MM.1S (cell line): ENCODE data around the gene ARID4B.

Source experiments
- DNase-seq: peaks from one replicate; pipeline ENCODE4 v3.0.0-alpha.2; 2015
- H2AFZ ChIP-seq: fragments of 300-600 bp; sonication (generic); 2 replicates; pipeline ENCODE4 v1.6.0; 2016; ENCODE audit warnings: antibody characterized with exemption, low read length
- H3F3A ChIP-seq: fragments of 300-600 bp; sonication (generic); 2 replicates; pipeline ENCODE4 v1.6.1; 2016; ENCODE audit warnings: mild to moderate bottlenecking, antibody characterized with exemption, low read length, moderate library complexity, mixed read lengths; ENCODE audit not compliant: insufficient read depth
- H3K27ac ChIP-seq: fragments of 300-600 bp; sonication (generic); 2 replicates; pipeline ENCODE4 v1.5.1; 2016; ENCODE audit warnings: mild to moderate bottlenecking, low read length
- H3K27me3 ChIP-seq: fragments of 300-600 bp; sonication (generic); replicated peaks from 2 replicates; pipeline ENCODE4 v1.6.0; 2016; ENCODE audit warnings: low read length; ENCODE audit not compliant: insufficient read depth
- H3K36me3 ChIP-seq: fragments of 300-600 bp; sonication (generic); replicated peaks from 2 replicates; pipeline ENCODE4 v1.6.1; 2016; ENCODE audit warnings: mild to moderate bottlenecking, low read length, mixed read lengths; ENCODE audit not compliant: insufficient read depth
- H3K4me1 ChIP-seq: fragments of 300-600 bp; sonication (generic); 2 replicates; pipeline ENCODE4 v1.6.1; 2016; ENCODE audit warnings: low read length, mixed read lengths
- H3K4me2 ChIP-seq: fragments of 300-600 bp; sonication (generic); 2 replicates; pipeline ENCODE4 v1.6.0; 2016; ENCODE audit warnings: low read depth, low read length
- H3K4me3 ChIP-seq: fragments of 300-600 bp; sonication (generic); 2 replicates; pipeline ENCODE4 v1.5.1; 2016; ENCODE audit warnings: low read length, mixed read lengths
- H3K79me2 ChIP-seq: fragments of 300-600 bp; sonication (generic); 2 replicates; pipeline ENCODE4 v1.6.1; 2016; ENCODE audit warnings: mixed run types, low read length, mixed read lengths
- H3K9ac ChIP-seq: fragments of 300-600 bp; sonication (generic); 2 replicates; pipeline ENCODE4 v1.6.1; 2016; ENCODE audit warnings: low read length, mixed read lengths
- H3K9me2 ChIP-seq: fragments of 300-600 bp; sonication (generic); replicated peaks from 2 replicates; pipeline ENCODE4 v1.6.1; 2016; ENCODE audit warnings: mild to moderate bottlenecking, low read length, mixed read lengths; ENCODE audit not compliant: insufficient read depth
- H3K9me3 ChIP-seq: fragments of 300-600 bp; sonication (generic); replicated peaks from 2 replicates; pipeline ENCODE4 v1.6.1; 2016; ENCODE audit warnings: mild to moderate bottlenecking, low read length, mixed read lengths; ENCODE audit not compliant: insufficient read depth
- H4K20me1 ChIP-seq: fragments of 300-600 bp; sonication (generic); 2 replicates; pipeline ENCODE4 v1.6.1; 2016; ENCODE audit warnings: mild to moderate bottlenecking, low read length, moderate library complexity, mixed read lengths; ENCODE audit not compliant: insufficient read depth
- EZH2 ChIP-seq: fragments of 300-600 bp; sonication (generic); optimal IDR thresholded peaks from 2 replicates; pipeline ENCODE3; 2017; ENCODE audit warnings: low read depth, mild to moderate bottlenecking, antibody characterized with exemption, low read length, mixed read lengths
- EZH2phosphoT487 ChIP-seq: fragments of 300-600 bp; sonication (generic); IDR thresholded peaks from 2 replicates; pipeline ENCODE4 v1.6.1; 2018; ENCODE audit warnings: antibody characterized with exemption, low read length
- TF ChIP-seq, protein P1 (sequence below): fragments of 300-600 bp; sonication (generic); IDR thresholded peaks from 2 replicates; pipeline ENCODE4 v1.5.1; 2016; ENCODE audit warnings: antibody characterized with exemption, low read length, mixed read lengths

ARID4B gene

DNA sequence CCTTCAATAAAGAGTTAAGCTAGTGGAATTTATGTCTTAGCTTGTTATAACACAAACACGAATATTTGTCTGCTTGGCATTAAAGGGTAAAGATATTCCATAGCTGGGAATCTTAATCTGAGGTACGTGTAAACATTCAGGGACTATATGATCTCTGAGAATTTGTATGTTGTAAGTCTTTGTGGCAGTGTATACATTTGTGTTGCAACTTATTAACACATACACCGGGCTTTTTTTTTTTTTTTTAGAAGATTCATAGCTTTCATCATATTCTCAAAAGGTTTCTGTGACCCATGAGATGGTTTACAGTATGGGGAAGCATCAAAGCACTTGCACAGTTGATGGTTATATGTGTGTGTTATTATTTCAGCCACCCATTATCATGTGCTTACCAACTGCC lies 3.4 kb upstream of the ARID4B start:
- no peaks in the 10 kb centered on the region for H3K36me3 ChIP-seq
- no peaks in the 10 kb centered on the region for H3K27me3 ChIP-seq
- no peak overlapping the region for H3K9ac ChIP-seq
- no peak overlapping the region for H3K27ac ChIP-seq
- DNase-seq: no peak
- H3K9me3 ChIP-seq: no peaks in the 10 kb centered on the region
- H3K4me1 ChIP-seq: peaks cover 8% of the 10 kb centered on the region; the same call in 1 of the 2 replicates
- H3F3A ChIP-seq: peaks cover 20% of the 10 kb centered on the region
- H3K4me3 ChIP-seq: no peak overlapping the region
- H3K4me2 ChIP-seq: no peak overlapping the region
- H3K79me2 ChIP-seq: peaks cover 61% of the 10 kb centered on the region
- H2AFZ ChIP-seq: no peak overlapping the region
- H4K20me1 ChIP-seq: 0 out of 2 replicates have a peak, but pooled peaks cover under 1% of the 10 kb centered on the region
- TF ChIP-seq EZH2 (no peak), EZH2phosphoT487 (no peak)
- TF ChIP-seq, protein P1, sequence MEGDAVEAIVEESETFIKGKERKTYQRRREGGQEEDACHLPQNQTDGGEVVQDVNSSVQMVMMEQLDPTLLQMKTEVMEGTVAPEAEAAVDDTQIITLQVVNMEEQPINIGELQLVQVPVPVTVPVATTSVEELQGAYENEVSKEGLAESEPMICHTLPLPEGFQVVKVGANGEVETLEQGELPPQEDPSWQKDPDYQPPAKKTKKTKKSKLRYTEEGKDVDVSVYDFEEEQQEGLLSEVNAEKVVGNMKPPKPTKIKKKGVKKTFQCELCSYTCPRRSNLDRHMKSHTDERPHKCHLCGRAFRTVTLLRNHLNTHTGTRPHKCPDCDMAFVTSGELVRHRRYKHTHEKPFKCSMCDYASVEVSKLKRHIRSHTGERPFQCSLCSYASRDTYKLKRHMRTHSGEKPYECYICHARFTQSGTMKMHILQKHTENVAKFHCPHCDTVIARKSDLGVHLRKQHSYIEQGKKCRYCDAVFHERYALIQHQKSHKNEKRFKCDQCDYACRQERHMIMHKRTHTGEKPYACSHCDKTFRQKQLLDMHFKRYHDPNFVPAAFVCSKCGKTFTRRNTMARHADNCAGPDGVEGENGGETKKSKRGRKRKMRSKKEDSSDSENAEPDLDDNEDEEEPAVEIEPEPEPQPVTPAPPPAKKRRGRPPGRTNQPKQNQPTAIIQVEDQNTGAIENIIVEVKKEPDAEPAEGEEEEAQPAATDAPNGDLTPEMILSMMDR: no peak
- H3K9me2 ChIP-seq: no peaks in the 10 kb centered on the region

DNA sequence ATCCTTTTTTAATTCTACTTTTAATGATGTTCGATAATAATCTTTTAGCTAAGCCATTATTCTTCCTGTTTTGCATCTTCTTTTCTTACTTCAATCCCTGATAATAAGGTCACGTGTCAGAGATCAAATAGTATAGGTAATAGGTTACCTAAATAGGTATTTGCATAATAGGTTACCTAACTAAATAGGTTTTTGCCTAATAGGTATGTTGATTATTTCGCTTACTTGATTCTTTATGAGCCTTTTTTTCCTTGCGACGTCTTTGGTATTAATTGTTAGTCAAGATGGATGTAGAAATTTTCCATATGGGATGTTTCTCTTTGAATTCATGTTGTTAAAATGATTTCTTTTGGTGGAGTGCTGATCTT lies 2.9 kb upstream of the ARID4B start:
- H3K9me3 ChIP-seq: no peaks in the 10 kb centered on the region
- TF ChIP-seq EZH2 (no peak), EZH2phosphoT487 (no peak)
- TF ChIP-seq, protein P1: no peak
- DNase-seq: no peak
- H3K4me1 ChIP-seq: peaks cover 12% of the 10 kb centered on the region
- peak overlapping the region; percentile 85 for H3K4me2 ChIP-seq
- no peak overlapping the region for H3K27ac ChIP-seq
- H3K79me2 ChIP-seq: peaks cover 66% of the 10 kb centered on the region
- no peak overlapping the region for H3K9ac ChIP-seq
- no peaks in the 10 kb centered on the region for H3K27me3 ChIP-seq
- H3K4me3 ChIP-seq: no peak overlapping the region
- no peaks in the 10 kb centered on the region for H3K36me3 ChIP-seq
- 0 out of 2 replicates have a peak, but pooled peaks cover 5% of the 10 kb centered on the region for H4K20me1 ChIP-seq
- H3K9me2 ChIP-seq: no peaks in the 10 kb centered on the region
- peaks cover 23% of the 10 kb centered on the region for H3F3A ChIP-seq
- H2AFZ ChIP-seq: no peak overlapping the region

DNA sequence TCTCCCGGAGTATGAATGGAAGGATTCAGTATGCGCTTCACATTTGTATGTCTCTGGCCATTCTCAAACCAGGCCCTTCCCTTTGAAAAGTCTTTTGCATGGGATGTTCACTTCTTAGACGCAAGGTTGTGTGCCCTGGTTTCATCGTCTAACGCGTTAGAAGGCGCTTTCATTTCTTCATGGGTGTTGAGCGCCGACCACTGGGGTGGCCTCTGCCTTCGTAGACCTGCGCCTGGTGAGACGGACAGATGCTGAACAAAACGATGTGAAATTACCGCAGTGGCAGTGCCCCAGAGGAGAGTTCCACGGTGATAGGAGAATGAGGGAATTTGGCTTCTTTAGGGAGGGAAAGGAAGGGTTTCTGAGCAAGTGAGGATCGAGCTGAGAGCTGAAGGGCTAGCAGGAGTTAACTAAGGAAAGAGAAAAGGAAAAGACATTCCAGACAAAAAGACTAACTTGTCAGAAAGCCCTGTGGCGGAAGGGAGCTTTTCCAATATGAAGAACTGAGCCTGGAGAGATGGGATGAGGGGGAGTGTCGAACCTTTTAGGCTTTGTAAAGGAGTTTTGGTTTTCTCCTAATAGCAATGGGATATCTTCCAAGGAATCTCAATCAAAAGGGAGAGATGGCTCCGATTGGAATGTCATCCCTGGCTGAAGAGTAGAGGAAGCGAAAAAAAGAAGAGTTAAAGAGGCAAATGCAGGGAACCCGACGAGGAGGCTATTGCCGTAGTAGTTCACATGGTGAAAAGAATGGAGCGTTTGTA lies 1.3 kb upstream of the ARID4B start:
- Histone ChIP-seq H3K27ac (peak overlapping the region; percentile 81), H3K9me2 (no peaks in the 10 kb centered on the region), H3K4me1 (peaks cover 20% of the 10 kb centered on the region), H3K9me3 (no peaks in the 10 kb centered on the region), H3K27me3 (no peaks in the 10 kb centered on the region), H2AFZ (peak overlapping the region; percentile 81), H3K79me2 (peaks cover 82% of the 10 kb centered on the region), H3K36me3 (no peaks in the 10 kb centered on the region), H3K4me2 (peak overlapping the region; percentile 85), H3F3A (peaks cover 23% of the 10 kb centered on the region), H4K20me1 (peaks cover 18% of the 10 kb centered on the region; the same call in 1 of the 2 replicates), H3K4me3 (peak overlapping the region; percentile 82), H3K9ac (peak overlapping the region; percentile 80)
- peak; percentile 83 for DNase-seq
- no peak for TF ChIP-seq EZH2phosphoT487
- no peak for TF ChIP-seq EZH2
- TF ChIP-seq, protein P1: peak; percentile 40
